Measurements from ENCODE around the gene CPB1.

Gene CPB1

DNA sequence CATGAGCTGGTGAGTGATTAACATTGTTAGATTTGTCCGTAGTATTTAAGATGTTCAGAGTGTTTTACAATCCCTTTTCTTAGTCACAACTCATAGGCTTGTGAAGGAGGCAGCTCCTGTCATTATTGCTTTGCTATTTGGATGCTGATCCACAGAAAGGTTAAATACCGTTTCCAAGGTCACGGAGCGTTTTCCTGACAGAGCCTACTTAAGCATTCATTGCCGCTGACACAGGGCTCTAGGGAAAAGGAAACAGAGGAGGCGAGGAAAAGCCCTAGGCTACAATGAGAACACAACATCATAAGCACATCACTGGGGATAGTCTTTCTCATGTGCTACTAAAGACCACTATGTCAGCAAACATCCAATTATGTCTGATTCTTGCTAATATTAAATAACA lies 38.5 kb upstream of the CPB1 start:
- H4K8ac ChIP-seq (ENCODE audit: low read depth, low read length): no peak overlapping the region
- no peak overlapping the region for H2AK5ac ChIP-seq (ENCODE audit: low read length)
- no peak overlapping the region for H4K91ac ChIP-seq (ENCODE audit: low read depth, low read length)
- H3K79me1 ChIP-seq (ENCODE audit: low read length): no peaks in the 10 kb centered on the region
- no peak overlapping the region for H3K9ac ChIP-seq (ENCODE audit: low read length)
- WGBS (ENCODE audit: extremely low coverage, insufficient coverage, insufficient read length): no CpG with 5 or more reads among the region's 6 CpGs
- no peak overlapping the region for H3K4me2 ChIP-seq (ENCODE audit: low read length)
- no peak overlapping the region for H4K12ac ChIP-seq (ENCODE audit: low read depth, low read length)
- no peak overlapping the region for H2AFZ ChIP-seq (ENCODE audit: insufficient read depth, low read length, poor library complexity)
- no peak overlapping the region for H3K23ac ChIP-seq (ENCODE audit: low read length)
- H2BK120ac ChIP-seq (ENCODE audit: insufficient read depth, low read length, poor library complexity): no peak overlapping the region
- no peak for DNase-seq
- H2BK5ac ChIP-seq (ENCODE audit: low read depth, low read length, poor library complexity): no peak overlapping the region
- H3K36me3 ChIP-seq (ENCODE audit: control insufficient read depth in 1 of 2, insufficient read depth in 2 of 2, low read length in 2 of 2): no peaks in the 10 kb centered on the region
- H3K9me3 ChIP-seq (ENCODE audit: insufficient read depth, low read depth, low read length): peaks cover 2% of the 10 kb centered on the region
- H3K4ac ChIP-seq (ENCODE audit: low read depth, low read length): no peak overlapping the region
- no peaks in the 10 kb centered on the region for H3K79me2 ChIP-seq (ENCODE audit: control insufficient read depth, insufficient read depth, low read length, poor library complexity)
- no peak overlapping the region for H3K4me3 ChIP-seq (ENCODE audit: low read depth, low read length)
- no peak overlapping the region for H2BK12ac ChIP-seq (ENCODE audit: low read length)
- H3K14ac ChIP-seq (ENCODE audit: low read length): no peak overlapping the region
- H3K27ac ChIP-seq (ENCODE audit: low read depth, low read length): no peak overlapping the region
- no peaks in the 10 kb centered on the region for H3K4me1 ChIP-seq (ENCODE audit: control insufficient read depth in 1 of 2, insufficient read depth in 2 of 2, low read length in 2 of 2)
- no peaks in the 10 kb centered on the region for H3K27me3 ChIP-seq (ENCODE audit: insufficient read depth, low read length)
- H3K18ac ChIP-seq (ENCODE audit: low read length): no peak overlapping the region

DNA sequence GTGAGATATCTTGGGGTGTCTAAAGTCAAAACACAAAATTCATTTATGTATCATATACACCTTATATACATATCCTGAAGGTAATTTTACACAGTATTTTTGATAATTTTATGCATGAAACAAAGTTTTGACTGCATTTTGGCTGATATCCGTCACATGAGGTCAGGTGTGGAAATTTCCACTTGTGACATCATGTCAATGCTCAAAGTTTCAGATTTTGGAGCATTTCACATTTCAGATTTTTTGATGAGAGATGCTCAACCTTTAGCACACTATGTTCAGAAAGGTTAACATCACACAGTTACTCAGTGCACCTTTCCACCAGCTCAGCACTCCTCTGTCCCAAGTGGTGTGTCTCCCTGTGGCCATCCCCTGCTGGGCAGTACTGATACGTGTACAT lies 37.7 kb upstream of the CPB1 start:
- Histone ChIP-seq H3K36me3 (ENCODE audit: control insufficient read depth in 1 of 2, insufficient read depth in 2 of 2, low read length in 2 of 2) (no peaks in the 10 kb centered on the region), H2BK12ac (ENCODE audit: low read length) (no peak overlapping the region), H3K18ac (ENCODE audit: low read length) (no peak overlapping the region), H3K9me3 (ENCODE audit: insufficient read depth, low read depth, low read length) (peaks cover 2% of the 10 kb centered on the region), H3K4me2 (ENCODE audit: low read length) (no peak overlapping the region), H3K4ac (ENCODE audit: low read depth, low read length) (no peak overlapping the region), H3K27me3 (ENCODE audit: insufficient read depth, low read length) (no peaks in the 10 kb centered on the region), H2AK5ac (ENCODE audit: low read length) (no peak overlapping the region), H3K9ac (ENCODE audit: low read length) (no peak overlapping the region), H3K27ac (ENCODE audit: low read depth, low read length) (no peak overlapping the region), H2BK120ac (ENCODE audit: insufficient read depth, low read length, poor library complexity) (no peak overlapping the region), H3K23ac (ENCODE audit: low read length) (no peak overlapping the region), H3K79me2 (ENCODE audit: control insufficient read depth, insufficient read depth, low read length, poor library complexity) (no peaks in the 10 kb centered on the region), H3K4me3 (ENCODE audit: low read depth, low read length) (no peak overlapping the region), H3K79me1 (ENCODE audit: low read length) (no peaks in the 10 kb centered on the region), H4K8ac (ENCODE audit: low read depth, low read length) (no peak overlapping the region), H4K91ac (ENCODE audit: low read depth, low read length) (no peak overlapping the region), H3K4me1 (ENCODE audit: control insufficient read depth in 1 of 2, insufficient read depth in 2 of 2, low read length in 2 of 2) (no peaks in the 10 kb centered on the region), H2BK5ac (ENCODE audit: low read depth, low read length, poor library complexity) (no peak overlapping the region), H2AFZ (ENCODE audit: insufficient read depth, low read length, poor library complexity) (no peak overlapping the region), H4K12ac (ENCODE audit: low read depth, low read length) (no peak overlapping the region), H3K14ac (ENCODE audit: low read length) (no peak overlapping the region)
- WGBS (ENCODE audit: extremely low coverage, insufficient coverage, insufficient read length): no CpG with 5 or more reads among the region's 2 CpGs
- DNase-seq: no peak

- Histone ChIP-seq H3K36me3 (ENCODE audit: control insufficient read depth in 1 of 2, insufficient read depth in 2 of 2, low read length in 2 of 2) (no peaks in the 10 kb centered on the region), H2BK12ac (ENCODE audit: low read length) (no peak overlapping the region), H3K4me1 (ENCODE audit: control insufficient read depth in 1 of 2, insufficient read depth in 2 of 2, low read length in 2 of 2) (no peaks in the 10 kb centered on the region), H3K27me3 (ENCODE audit: insufficient read depth, low read length) (no peaks in the 10 kb centered on the region), H2BK5ac (ENCODE audit: low read depth, low read length, poor library complexity) (no peak overlapping the region), H3K79me1 (ENCODE audit: low read length) (no peaks in the 10 kb centered on the region), H3K4me2 (ENCODE audit: low read length) (no peak overlapping the region), H4K8ac (ENCODE audit: low read depth, low read length) (no peak overlapping the region), H3K9ac (ENCODE audit: low read length) (no peak overlapping the region), H2BK120ac (ENCODE audit: insufficient read depth, low read length, poor library complexity) (no peak overlapping the region), H4K91ac (ENCODE audit: low read depth, low read length) (no peak overlapping the region), H3K79me2 (ENCODE audit: control insufficient read depth, insufficient read depth, low read length, poor library complexity) (no peaks in the 10 kb centered on the region), H3K4me3 (ENCODE audit: low read depth, low read length) (no peak overlapping the region), H2AFZ (ENCODE audit: insufficient read depth, low read length, poor library complexity) (no peak overlapping the region), H3K23ac (ENCODE audit: low read length) (no peak overlapping the region), H3K4ac (ENCODE audit: low read depth, low read length) (no peak overlapping the region), H4K12ac (ENCODE audit: low read depth, low read length) (no peak overlapping the region), H3K9me3 (ENCODE audit: insufficient read depth, low read depth, low read length) (peaks cover 2% of the 10 kb centered on the region), H3K14ac (ENCODE audit: low read length) (no peak overlapping the region), H3K18ac (ENCODE audit: low read length) (no peak overlapping the region), H2AK5ac (ENCODE audit: low read length) (no peak overlapping the region), H3K27ac (ENCODE audit: low read depth, low read length) (no peak overlapping the region)
- DNase-seq: no peak
- no CpG with 5 or more reads among the region's 2 CpGs for WGBS (ENCODE audit: extremely low coverage, insufficient coverage, insufficient read length)
These were observed 37.2 kb upstream of the CPB1 start for GRCh38 chr3:148790370-148790769.

- Histone ChIP-seq H3K27ac (ENCODE audit: low read depth, low read length) (no peak overlapping the region), H2BK5ac (ENCODE audit: low read depth, low read length, poor library complexity) (no peak overlapping the region), H2AFZ (ENCODE audit: insufficient read depth, low read length, poor library complexity) (no peak overlapping the region), H4K8ac (ENCODE audit: low read depth, low read length) (no peak overlapping the region), H2BK12ac (ENCODE audit: low read length) (no peak overlapping the region), H3K79me1 (ENCODE audit: low read length) (no peaks in the 10 kb centered on the region), H4K91ac (ENCODE audit: low read depth, low read length) (no peak overlapping the region), H3K4me2 (ENCODE audit: low read length) (no peak overlapping the region), H3K23ac (ENCODE audit: low read length) (no peak overlapping the region), H4K12ac (ENCODE audit: low read depth, low read length) (no peak overlapping the region), H3K4ac (ENCODE audit: low read depth, low read length) (no peak overlapping the region), H3K27me3 (ENCODE audit: insufficient read depth, low read length) (no peaks in the 10 kb centered on the region), H3K4me3 (ENCODE audit: low read depth, low read length) (no peak overlapping the region), H3K9me3 (ENCODE audit: insufficient read depth, low read depth, low read length) (peaks cover 1% of the 10 kb centered on the region), H2AK5ac (ENCODE audit: low read length) (no peak overlapping the region), H2BK120ac (ENCODE audit: insufficient read depth, low read length, poor library complexity) (no peak overlapping the region), H3K36me3 (ENCODE audit: control insufficient read depth in 1 of 2, insufficient read depth in 2 of 2, low read length in 2 of 2) (no peaks in the 10 kb centered on the region), H3K79me2 (ENCODE audit: control insufficient read depth, insufficient read depth, low read length, poor library complexity) (no peaks in the 10 kb centered on the region), H3K4me1 (ENCODE audit: control insufficient read depth in 1 of 2, insufficient read depth in 2 of 2, low read length in 2 of 2) (no peaks in the 10 kb centered on the region), H3K18ac (ENCODE audit: low read length) (no peak overlapping the region), H3K9ac (ENCODE audit: low read length) (no peak overlapping the region), H3K14ac (ENCODE audit: low read length) (no peak overlapping the region)
- no CpG with 5 or more reads among the region's 6 CpGs for WGBS (ENCODE audit: extremely low coverage, insufficient coverage, insufficient read length)
- DNase-seq: peak in 1 of 2 donors; percentile 25
These were observed 36.5 kb upstream of the CPB1 start for GRCh38 chr3:148790851-148791735.
